Measurements from ENCODE around the gene P2RY14.

DNA sequence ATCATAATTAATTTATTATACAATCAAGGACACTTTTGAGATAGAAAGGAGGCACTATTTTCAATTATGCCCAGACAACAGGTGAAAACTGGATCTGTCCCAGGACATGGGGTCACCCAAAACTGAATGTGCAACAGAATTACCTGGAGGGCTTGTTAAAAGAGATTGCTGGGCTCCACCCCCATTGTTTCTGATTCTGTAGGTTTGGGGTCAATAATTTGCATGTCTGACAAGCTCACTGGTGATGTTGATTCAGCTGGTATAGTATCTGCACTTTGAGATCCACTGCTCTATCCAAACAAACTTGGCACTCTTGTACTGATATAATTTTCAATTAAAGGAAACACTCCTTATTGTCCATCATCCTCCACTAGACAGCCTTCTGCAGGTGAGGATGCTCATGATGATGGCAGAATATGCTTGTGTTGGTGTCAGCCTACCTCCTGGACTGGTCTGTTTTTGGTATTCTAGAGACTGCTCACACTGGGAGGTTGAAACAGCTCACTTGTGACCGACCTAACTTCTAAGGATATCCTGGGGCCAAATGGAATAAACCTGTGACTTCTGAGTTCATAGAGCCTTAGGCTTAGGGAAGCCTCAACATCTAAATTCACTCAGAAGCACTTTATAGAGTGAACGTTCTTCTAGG is 2.2 kb downstream of the P2RY14 start:
- TF ChIP-seq, protein P1, sequence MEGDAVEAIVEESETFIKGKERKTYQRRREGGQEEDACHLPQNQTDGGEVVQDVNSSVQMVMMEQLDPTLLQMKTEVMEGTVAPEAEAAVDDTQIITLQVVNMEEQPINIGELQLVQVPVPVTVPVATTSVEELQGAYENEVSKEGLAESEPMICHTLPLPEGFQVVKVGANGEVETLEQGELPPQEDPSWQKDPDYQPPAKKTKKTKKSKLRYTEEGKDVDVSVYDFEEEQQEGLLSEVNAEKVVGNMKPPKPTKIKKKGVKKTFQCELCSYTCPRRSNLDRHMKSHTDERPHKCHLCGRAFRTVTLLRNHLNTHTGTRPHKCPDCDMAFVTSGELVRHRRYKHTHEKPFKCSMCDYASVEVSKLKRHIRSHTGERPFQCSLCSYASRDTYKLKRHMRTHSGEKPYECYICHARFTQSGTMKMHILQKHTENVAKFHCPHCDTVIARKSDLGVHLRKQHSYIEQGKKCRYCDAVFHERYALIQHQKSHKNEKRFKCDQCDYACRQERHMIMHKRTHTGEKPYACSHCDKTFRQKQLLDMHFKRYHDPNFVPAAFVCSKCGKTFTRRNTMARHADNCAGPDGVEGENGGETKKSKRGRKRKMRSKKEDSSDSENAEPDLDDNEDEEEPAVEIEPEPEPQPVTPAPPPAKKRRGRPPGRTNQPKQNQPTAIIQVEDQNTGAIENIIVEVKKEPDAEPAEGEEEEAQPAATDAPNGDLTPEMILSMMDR (conservative IDR thresholded peaks at IDR 0.05 in 1 of 2, IDR thresholded peaks at IDR 0.05 in 1 of 2; ENCODE audit: low read depth in 1 of 2, low read length in 2 of 2), result no peak
- no peak for TF ChIP-seq EZH2 (IDR thresholded peaks at IDR 0.05; ENCODE audit: low read length, missing control alignments)

Data from fibroblast of lung (primary cell).